Endodermal cell (in vitro differentiated cells): Measurements from ENCODE around the gene TAF3. TPM values are rescaled to one million over a fixed set of nuclear protein-coding genes. Genes with fewer than 3 reads are reported as not detected.

Source experiments
- DNase-seq: peaks from one replicate; pipeline ENCODE4 v3.0.0-alpha.2; 2017
- H3K27ac ChIP-seq: 2 replicates; pipeline ENCODE4 v1.5.1; 2013; ENCODE audit warnings: mild to moderate bottlenecking, low read depth, low read length, moderate library complexity
- H3K27me3 ChIP-seq: 2 replicates; pipeline ENCODE4 v1.6.1; 2013; ENCODE audit warnings: mild to moderate bottlenecking, low read length, moderate library complexity; ENCODE audit not compliant: insufficient read depth, control insufficient read depth, poor library complexity, severe bottlenecking
- H3K36me3 ChIP-seq: 2 replicates; pipeline ENCODE4 v1.7.0; 2013; ENCODE audit warnings: mild to moderate bottlenecking, low read length, moderate library complexity; ENCODE audit not compliant: control insufficient read depth, insufficient read depth
- H3K4me1 ChIP-seq: one replicate; pipeline ENCODE4 v1.7.0; 2013; ENCODE audit warnings: low read length; ENCODE audit not compliant: control insufficient read depth, insufficient read depth
- H3K4me3 ChIP-seq: 2 replicates; pipeline ENCODE4 v1.5.1; 2013; ENCODE audit warnings: mild to moderate bottlenecking, low read length, moderate library complexity
- H3K9ac ChIP-seq: 2 replicates; pipeline ENCODE4 v1.6.1; 2013; ENCODE audit warnings: mild to moderate bottlenecking, low read length, moderate library complexity; ENCODE audit not compliant: poor library complexity, severe bottlenecking; ENCODE audit errors: extremely low read depth
- H3K9me3 ChIP-seq: 2 replicates; pipeline ENCODE4 v1.6.1; 2013; ENCODE audit warnings: mild to moderate bottlenecking, low read length, moderate library complexity; ENCODE audit not compliant: control insufficient read depth
- H3K27ac Mint-ChIP-seq: 2 replicates; pipeline ENCODE4 v1.8.0; 2020; ENCODE audit warnings: mixed read lengths
- H3K27me3 Mint-ChIP-seq: 2 replicates; pipeline ENCODE4 v1.8.0; 2021; ENCODE audit warnings: mild to moderate bottlenecking, mixed read lengths; ENCODE audit not compliant: insufficient read depth
- H3K36me3 Mint-ChIP-seq: 2 replicates; pipeline ENCODE4 v1.8.0; 2020; ENCODE audit warnings: low read depth, mixed read lengths
- H3K4me1 Mint-ChIP-seq: 2 replicates; pipeline ENCODE4 v1.8.0; 2020; ENCODE audit warnings: mixed read lengths
- H3K4me3 Mint-ChIP-seq: 2 replicates; pipeline ENCODE4 v1.8.0; 2020; ENCODE audit warnings: mild to moderate bottlenecking, moderate library complexity, mixed read lengths
- H3K9me3 Mint-ChIP-seq: 2 replicates; pipeline ENCODE4 v1.8.0; 2020; ENCODE audit warnings: mild to moderate bottlenecking, mixed read lengths
- WGBS, 2 experiments: methylation state at CpG; one replicate each; pipeline versions ENCODE4 v1.1.5 to v1.1.7; 2013; ENCODE audit warnings: missing lambda C conversion rate in 2 of 2, mixed read lengths in 1 of 2; ENCODE audit not compliant: insufficient coverage in 1 of 2, insufficient read length in 1 of 2; 5-methylcytosine and 5-hydroxymethylcytosine counted together
- total RNA-seq, 2 donors: library from RNA; stranded (reverse); fragmentation: NEBNext Ultra II Directional in 1 of 2; extraction: Animal tissue kit (Norgen Biotek cat#: 25700) in 1 of 2; gene quantifications; 2 replicates in 1 of 2; 3 replicates in 1 of 2; pipeline ENCODE4 v1.2.1, GENCODE V29; 2021
- TF ChIP-seq, protein P1 (sequence below): fragments of 200-600 bp; sonication (generic); conservative IDR thresholded peaks from 2 replicates; pipeline ENCODE4 v1.5.0; 2021; ENCODE audit warnings: antibody characterized with exemption, mild to moderate bottlenecking

TAF3 gene
- total RNA-seq, 2 donors from 2014 or later: 9.9 to 10.0 TPM

DNA sequence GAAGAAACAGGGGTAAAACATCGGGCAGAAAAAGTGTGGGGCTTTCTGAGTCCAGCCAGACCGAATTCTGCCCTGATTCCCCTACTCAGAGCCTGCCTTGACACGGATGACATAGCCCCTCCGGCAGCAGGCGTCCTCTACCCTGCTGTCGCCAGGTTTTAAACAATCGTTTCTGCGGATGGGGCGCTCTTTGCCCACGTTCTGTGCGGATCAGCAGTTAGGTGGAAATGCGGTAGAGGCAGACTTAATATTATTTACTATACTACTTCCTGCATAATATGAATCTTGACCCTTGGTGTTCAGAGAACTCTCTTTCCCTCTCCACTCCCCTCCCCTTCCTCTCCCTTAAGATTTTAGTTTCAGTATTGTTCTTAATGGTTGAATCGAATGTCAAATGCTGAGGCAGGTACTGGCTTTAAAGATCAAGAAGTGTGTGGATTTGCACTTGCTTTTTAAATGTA, 238.6 kb downstream of the TAF3 start:
- no peaks in the 10 kb centered on the region for H3K9me3 ChIP-seq
- peak overlapping the region; percentile 57 for H3K9ac ChIP-seq
- TF ChIP-seq, protein P1, sequence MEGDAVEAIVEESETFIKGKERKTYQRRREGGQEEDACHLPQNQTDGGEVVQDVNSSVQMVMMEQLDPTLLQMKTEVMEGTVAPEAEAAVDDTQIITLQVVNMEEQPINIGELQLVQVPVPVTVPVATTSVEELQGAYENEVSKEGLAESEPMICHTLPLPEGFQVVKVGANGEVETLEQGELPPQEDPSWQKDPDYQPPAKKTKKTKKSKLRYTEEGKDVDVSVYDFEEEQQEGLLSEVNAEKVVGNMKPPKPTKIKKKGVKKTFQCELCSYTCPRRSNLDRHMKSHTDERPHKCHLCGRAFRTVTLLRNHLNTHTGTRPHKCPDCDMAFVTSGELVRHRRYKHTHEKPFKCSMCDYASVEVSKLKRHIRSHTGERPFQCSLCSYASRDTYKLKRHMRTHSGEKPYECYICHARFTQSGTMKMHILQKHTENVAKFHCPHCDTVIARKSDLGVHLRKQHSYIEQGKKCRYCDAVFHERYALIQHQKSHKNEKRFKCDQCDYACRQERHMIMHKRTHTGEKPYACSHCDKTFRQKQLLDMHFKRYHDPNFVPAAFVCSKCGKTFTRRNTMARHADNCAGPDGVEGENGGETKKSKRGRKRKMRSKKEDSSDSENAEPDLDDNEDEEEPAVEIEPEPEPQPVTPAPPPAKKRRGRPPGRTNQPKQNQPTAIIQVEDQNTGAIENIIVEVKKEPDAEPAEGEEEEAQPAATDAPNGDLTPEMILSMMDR: no peak
- no peaks in the 10 kb centered on the region for H3K9me3 Mint-ChIP-seq
- WGBS, 2 experiments: 4 to 12% methylated on average over 7 to 13 of the region's 13 CpGs
- H3K4me3 ChIP-seq: peak overlapping the region; percentile 97
- peak overlapping the region; percentile 37 for H3K27ac Mint-ChIP-seq
- H3K4me1 ChIP-seq: peaks cover 25% of the 10 kb centered on the region
- H3K4me1 Mint-ChIP-seq: peaks cover 66% of the 10 kb centered on the region
- peaks cover 58% of the 10 kb centered on the region for H3K36me3 Mint-ChIP-seq
- DNase-seq: peak; percentile 64
- H3K27me3 ChIP-seq: peaks cover 65% of the 10 kb centered on the region
- H3K4me3 Mint-ChIP-seq: peak overlapping the region; percentile 86
- H3K36me3 ChIP-seq: peaks cover 28% of the 10 kb centered on the region
- no peak overlapping the region for H3K27ac ChIP-seq
- H3K27me3 Mint-ChIP-seq: peaks cover 89% of the 10 kb centered on the region

DNA sequence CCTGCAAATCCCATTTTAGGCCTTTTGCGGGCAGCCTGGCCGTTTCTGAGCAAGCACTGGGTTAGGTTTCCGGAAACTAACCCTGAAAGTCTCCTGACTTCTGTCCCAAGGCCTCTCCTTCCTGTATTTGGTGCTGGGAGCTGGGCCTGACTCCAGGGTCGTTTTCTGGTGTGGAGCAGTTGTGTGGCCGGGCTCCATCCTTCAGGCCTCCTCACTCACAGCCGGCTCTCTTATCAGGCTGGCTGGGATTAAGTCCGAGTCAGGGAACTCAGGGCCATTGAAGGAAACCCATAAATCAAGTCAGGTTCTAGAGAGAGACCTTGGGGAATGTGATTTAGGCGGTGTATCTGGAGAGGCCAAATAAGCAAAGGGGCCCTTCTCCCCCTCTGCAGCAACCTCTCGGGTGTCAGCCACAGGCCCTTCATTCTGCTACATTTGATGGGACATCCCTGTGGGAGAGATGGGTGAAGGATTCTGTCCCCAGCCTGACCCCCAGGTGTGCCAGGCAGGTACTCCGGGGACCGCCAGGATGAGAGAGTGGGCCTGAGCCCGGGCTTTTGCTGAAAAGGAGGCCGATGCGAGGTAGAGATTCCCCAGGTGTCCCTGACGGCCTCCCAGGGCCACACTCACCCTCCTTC, 239.4 kb downstream of the TAF3 start:
- Histone ChIP-seq H3K9ac (no peak overlapping the region), H3K36me3 (peaks cover 33% of the 10 kb centered on the region), H3K27ac (no peak overlapping the region), H3K4me1 (peaks cover 27% of the 10 kb centered on the region), H3K27me3 (peaks cover 57% of the 10 kb centered on the region), H3K9me3 (no peaks in the 10 kb centered on the region), H3K4me3 (peak overlapping the region; percentile 97)
- Mint-ChIP-seq H3K27ac (no peak overlapping the region), H3K4me3 (peak overlapping the region; percentile 86), H3K4me1 (peaks cover 67% of the 10 kb centered on the region), H3K9me3 (no peaks in the 10 kb centered on the region), H3K36me3 (peaks cover 66% of the 10 kb centered on the region), H3K27me3 (peaks cover 89% of the 10 kb centered on the region)
- peak; percentile 72 for DNase-seq
- TF ChIP-seq, protein P1: no peak
- WGBS, 2 experiments: 13 to 25% methylated on average over 7 to 15 of the region's 15 CpGs

DNA sequence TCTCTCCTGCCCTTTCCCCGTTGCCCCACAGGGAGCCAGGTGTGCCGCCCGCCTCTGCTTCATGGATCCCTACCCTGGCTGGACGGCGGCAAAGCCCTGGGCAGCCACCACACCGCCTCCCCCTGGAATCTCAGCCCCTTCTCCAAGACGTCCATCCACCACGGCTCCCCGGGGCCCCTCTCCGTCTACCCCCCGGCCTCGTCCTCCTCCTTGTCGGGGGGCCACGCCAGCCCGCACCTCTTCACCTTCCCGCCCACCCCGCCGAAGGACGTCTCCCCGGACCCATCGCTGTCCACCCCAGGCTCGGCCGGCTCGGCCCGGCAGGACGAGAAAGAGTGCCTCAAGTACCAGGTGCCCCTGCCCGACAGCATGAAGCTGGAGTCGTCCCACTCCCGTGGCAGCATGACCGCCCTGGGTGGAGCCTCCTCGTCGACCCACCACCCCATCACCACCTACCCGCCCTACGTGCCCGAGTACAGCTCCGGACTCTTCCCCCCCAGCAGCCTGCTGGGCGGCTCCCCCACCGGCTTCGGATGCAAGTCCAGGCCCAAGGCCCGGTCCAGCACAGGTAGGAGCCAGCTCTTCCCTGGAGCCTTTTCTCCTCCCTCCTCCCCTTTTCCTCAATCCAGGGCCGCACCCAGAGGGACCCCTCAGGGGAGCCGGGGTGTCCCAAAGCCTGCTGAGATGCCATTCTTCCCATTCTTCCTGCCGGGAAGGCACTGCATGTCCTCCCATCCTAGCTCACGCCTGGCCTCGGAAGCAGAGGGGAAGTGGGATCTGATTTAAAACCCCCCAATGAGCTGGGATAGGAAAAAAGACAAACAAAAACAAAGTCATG, 240.2 kb downstream of the TAF3 start:
- TF ChIP-seq, protein P1: no peak
- Histone ChIP-seq H3K4me1 (peaks cover 31% of the 10 kb centered on the region), H3K27me3 (peaks cover 52% of the 10 kb centered on the region), H3K27ac (no peak overlapping the region), H3K9ac (no peak overlapping the region), H3K4me3 (peak overlapping the region; percentile 97), H3K9me3 (no peaks in the 10 kb centered on the region), H3K36me3 (peaks cover 34% of the 10 kb centered on the region)
- Mint-ChIP-seq H3K27ac (no peak overlapping the region), H3K4me3 (peak overlapping the region; percentile 86), H3K4me1 (peaks cover 70% of the 10 kb centered on the region), H3K27me3 (peaks cover 90% of the 10 kb centered on the region), H3K36me3 (peaks cover 72% of the 10 kb centered on the region), H3K9me3 (no peaks in the 10 kb centered on the region)
- peak; percentile 71 for DNase-seq
- 29 to 44% methylated on average over 11 to 45 of the region's 45 CpGs for WGBS, 2 experiments
